Upper lobe of left lung (tissue), 6 donors: Measurements from ENCODE around the gene NISCH. TPM values are rescaled to one million over a fixed set of nuclear protein-coding genes. Genes with fewer than 3 reads are reported as not detected.

Source experiments
- ATAC-seq, 2 donors: fragments of 200-7000 bp; cut with Tn5 transposase; one replicate each; pipeline ENCODE4 v1.9.1; 2022; ENCODE audit warnings: mild to moderate bottlenecking in 2 of 2, moderate library complexity in 2 of 2; ENCODE audit not compliant: low FRiP score in 2 of 2
- DNase-seq, 2 donors: peaks; one replicate each; pipeline ENCODE4 v3.0.0-alpha.2; 2019 to 2020
- H3K27ac ChIP-seq, 4 donors: fragments of 200-600 bp; sonication (generic); one replicate each; pipeline ENCODE4 v1.5.1; 2016 to 2019
- H3K27me3 ChIP-seq, 4 donors: fragments of 200-600 bp; sonication (generic); one replicate each; pipeline ENCODE4 v1.5.1; 2017 to 2019
- H3K36me3 ChIP-seq, 4 donors: fragments of 200-600 bp; sonication (generic); one replicate each; pipeline ENCODE4 v1.5.1; 2016 to 2019
- H3K4me1 ChIP-seq, 4 donors: fragments of 200-600 bp; sonication (generic); one replicate each; pipeline ENCODE4 v1.5.1; 2018 to 2019
- H3K4me3 ChIP-seq, 4 donors: fragments of 200-600 bp; sonication (generic); one replicate each; pipeline ENCODE4 v1.5.1; 2017 to 2019; ENCODE audit warnings: mild to moderate bottlenecking in 2 of 4, moderate library complexity in 1 of 4
- H3K9me3 ChIP-seq, 4 donors: fragments of 200-600 bp; sonication (generic); one replicate each; pipeline ENCODE4 v1.5.1; 2018 to 2019
- CTCF ChIP-seq, 6 experiments: fragments of 450-650 bp in 4 of 6; fragments of 200-600 bp in 2 of 6; sonication (generic) in 2 of 6; IDR thresholded peaks; one replicate each; pipeline ENCODE4 v1.5.1; 2016 to 2019; ENCODE audit warnings: antibody characterized with exemption in 6 of 6
- EP300 ChIP-seq, 4 donors: sonication (generic); formaldehyde crosslinking; IDR thresholded peaks; one replicate each; pipeline ENCODE4 v1.5.1; 2017; ENCODE audit warnings: antibody characterized with exemption in 4 of 4, control low read depth in 2 of 4
- POLR2A ChIP-seq, 4 donors: fragments of 450-650 bp; IDR thresholded peaks; one replicate each; pipeline ENCODE4 v1.5.1; 2016 to 2017; ENCODE audit warnings: antibody characterized with exemption in 4 of 4, mild to moderate bottlenecking in 2 of 4
- POLR2AphosphoS5 ChIP-seq, 2 donors: sonication (generic); formaldehyde crosslinking; IDR thresholded peaks; one replicate each; pipeline ENCODE4 v1.5.1; 2017; ENCODE audit warnings: antibody characterized with exemption in 2 of 2
- WGBS, 2 donors: methylation state at CpG; one replicate each; pipeline ENCODE4 v1.1.5; 2017 to 2018; 5-methylcytosine and 5-hydroxymethylcytosine counted together
- total RNA-seq, 6 donors: library from RNA; depleted of rRNA in 4 of 6; stranded (reverse); fragments of >200 nt in 4 of 6; gene quantifications; one replicate each; pipeline versions ENCODE4 v1.1.0 to v1.2.1, GENCODE V29; 2016 to 2021
- donor health status: DM: no; HTN: no; CAD: no; lungs with moderate emphysema.
- donor health status: DM: no; HTN: yes; CAD: no; lungs with severe emphysema.

Gene NISCH
- total RNA-seq, 6 donors from 2014 or later = 60.7 to 288 (median 83.0) TPM

GRCh38 chr3:52487050-52487787 lies 31.8 kb downstream of the NISCH start:
- Histone ChIP-seq H3K4me3 (no peak overlapping the region), H3K36me3 (peaks cover 36 to 93% (median 80%) of the 10 kb centered on the region in 4 donors), H3K27ac (no peak overlapping the region), H3K4me1 (peaks cover 34 to 39% (median 37%) of the 10 kb centered on the region in 4 donors), H3K27me3 (no peaks in the 10 kb centered on the region), H3K9me3 (no peaks in the 10 kb centered on the region)
- peak in 1 of 2 donors; percentile 62 for DNase-seq
- 92 to 94% methylated on average over 29 to 31 of the region's 31 CpGs for WGBS, 2 donors
- no peak for ATAC-seq
- TF ChIP-seq EP300 (IDR thresholded peaks at IDR 0.05) = no peak
- TF ChIP-seq CTCF (IDR thresholded peaks at IDR 0.05) = no peak
- TF ChIP-seq POLR2AphosphoS5 (IDR thresholded peaks at IDR 0.05) = no peak
- no peak for TF ChIP-seq POLR2A (IDR thresholded peaks at IDR 0.05)

DNA sequence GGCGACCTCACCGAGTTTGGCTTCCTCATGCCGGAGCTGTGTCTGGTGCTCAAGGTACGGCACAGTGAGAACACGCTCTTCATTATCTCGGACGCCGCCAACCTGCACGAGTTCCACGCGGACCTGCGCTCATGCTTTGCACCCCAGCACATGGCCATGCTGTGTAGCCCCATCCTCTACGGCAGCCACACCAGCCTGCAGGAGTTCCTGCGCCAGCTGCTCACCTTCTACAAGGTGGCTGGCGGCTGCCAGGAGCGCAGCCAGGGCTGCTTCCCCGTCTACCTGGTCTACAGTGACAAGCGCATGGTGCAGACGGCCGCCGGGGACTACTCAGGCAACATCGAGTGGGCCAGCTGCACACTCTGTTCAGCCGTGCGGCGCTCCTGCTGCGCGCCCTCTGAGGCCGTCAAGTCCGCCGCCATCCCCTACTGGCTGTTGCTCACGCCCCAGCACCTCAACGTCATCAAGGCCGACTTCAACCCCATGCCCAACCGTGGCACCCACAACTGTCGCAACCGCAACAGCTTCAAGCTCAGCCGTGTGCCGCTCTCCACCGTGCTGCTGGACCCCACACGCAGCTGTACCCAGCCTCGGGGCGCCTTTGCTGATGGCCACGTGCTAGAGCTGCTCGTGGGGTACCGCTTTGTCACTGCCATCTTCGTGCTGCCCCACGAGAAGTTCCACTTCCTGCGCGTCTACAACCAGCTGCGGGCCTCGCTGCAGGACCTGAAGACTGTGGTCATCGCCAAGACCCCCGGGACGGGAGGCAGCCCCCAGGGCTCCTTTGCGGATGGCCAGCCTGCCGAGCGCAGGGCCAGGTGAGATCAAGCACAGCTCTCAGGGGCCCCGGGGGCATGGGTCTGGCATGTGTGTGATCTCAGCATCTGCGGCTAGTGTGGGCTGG lies 32.6 kb downstream of the NISCH start:
- H3K27ac ChIP-seq = no peak overlapping the region
- 97 to 99% methylated on average over 41 to 55 of the region's 59 CpGs for WGBS, 2 donors
- no peaks in the 10 kb centered on the region for H3K9me3 ChIP-seq
- TF ChIP-seq CTCF (IDR thresholded peaks at IDR 0.05) = no peak
- TF ChIP-seq EP300 (IDR thresholded peaks at IDR 0.05) = no peak
- TF ChIP-seq POLR2AphosphoS5 (IDR thresholded peaks at IDR 0.05) = no peak
- TF ChIP-seq POLR2A (IDR thresholded peaks at IDR 0.05) = no peak
- H3K36me3 ChIP-seq = peaks cover 40 to 93% (median 80%) of the 10 kb centered on the region in 4 donors
- H3K4me1 ChIP-seq = peaks cover 38 to 47% (median 39%) of the 10 kb centered on the region in 4 donors
- ATAC-seq = no peak
- no peaks in the 10 kb centered on the region for H3K27me3 ChIP-seq
- peak in 1 of 2 donors; percentile 81 for DNase-seq
- H3K4me3 ChIP-seq = no peak overlapping the region

GRCh38 chr3:52488746-52489145 lies 33.3 kb downstream of the NISCH start:
- ATAC-seq (no peak), DNase-seq (no peak)
- Histone ChIP-seq H3K27ac (no peak overlapping the region), H3K9me3 (no peaks in the 10 kb centered on the region), H3K36me3 (peaks cover 40 to 90% (median 76%) of the 10 kb centered on the region in 4 donors), H3K4me3 (no peak overlapping the region), H3K4me1 (peaks cover 41 to 54% (median 45%) of the 10 kb centered on the region in 4 donors), H3K27me3 (no peaks in the 10 kb centered on the region)
- no peak for TF ChIP-seq EP300 (IDR thresholded peaks at IDR 0.05)
- no peak for TF ChIP-seq POLR2AphosphoS5 (IDR thresholded peaks at IDR 0.05)
- TF ChIP-seq CTCF (IDR thresholded peaks at IDR 0.05) = no peak
- no peak for TF ChIP-seq POLR2A (IDR thresholded peaks at IDR 0.05)
- 90 to 100% methylated on average over 1 to 3 of the region's 3 CpGs for WGBS, 2 donors

DNA sequence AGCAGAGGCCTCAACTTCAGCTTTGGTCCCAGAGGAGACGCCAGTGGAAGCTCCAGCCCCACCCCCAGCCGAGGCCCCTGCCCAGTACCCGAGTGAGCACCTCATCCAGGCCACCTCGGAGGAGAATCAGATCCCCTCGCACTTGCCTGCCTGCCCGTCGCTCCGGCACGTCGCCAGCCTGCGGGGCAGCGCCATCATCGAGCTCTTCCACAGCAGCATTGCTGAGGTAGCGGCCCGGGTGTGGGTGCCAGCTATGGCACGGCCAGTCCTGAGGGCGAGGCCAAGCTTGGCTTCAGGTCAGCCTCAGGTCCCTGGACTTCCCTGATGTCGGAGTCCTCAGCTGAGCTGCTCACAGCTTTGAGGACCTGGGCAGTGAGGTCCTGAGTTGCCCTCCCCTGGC lies 34.0 kb downstream of the NISCH start:
- Histone ChIP-seq H3K4me1 (peaks cover 45 to 57% (median 48%) of the 10 kb centered on the region in 4 donors), H3K27me3 (no peaks in the 10 kb centered on the region), H3K36me3 (peaks cover 40 to 89% (median 76%) of the 10 kb centered on the region in 4 donors), H3K4me3 (no peak overlapping the region), H3K27ac (peak overlapping the region; percentile 72 to 83 (median 80)), H3K9me3 (no peaks in the 10 kb centered on the region)
- TF ChIP-seq POLR2A (IDR thresholded peaks at IDR 0.05) = no peak
- no peak for TF ChIP-seq POLR2AphosphoS5 (IDR thresholded peaks at IDR 0.05)
- TF ChIP-seq CTCF (IDR thresholded peaks at IDR 0.05) = no peak
- TF ChIP-seq EP300 (IDR thresholded peaks at IDR 0.05) = no peak
- DNase-seq = peak in 1 of 2 donors; percentile 79
- no peak for ATAC-seq
- WGBS, 2 donors = 97% methylated on average over 7 to 17 of the region's 18 CpGs
